ENCODE measurements around the gene GNB2. TPM values are rescaled to one million over a fixed set of nuclear protein-coding genes. Genes with fewer than 3 reads are reported as not detected.
A peak's percentile ranks its signal among the peaks of the same experiment; 100 is the strongest.

GNB2 gene
- total and polyA plus RNA-seq, 2 of the 13 experiments (the other 11 are each of a cell fraction or from before 2014, with no cell fraction given), result 48.3 to 67.1 TPM

- peaks cover 75% of the 10 kb centered on the region for H3K4me1 ChIP-seq (ENCODE audit: insufficient read depth, low read length)
- H3K79me2 ChIP-seq (ENCODE audit: insufficient read depth, low read length), result peaks cover 9% of the 10 kb centered on the region
- FAIRE-seq, result no peak
- H2AFZ ChIP-seq (ENCODE audit: low read length), result no peak overlapping the region
- intact Hi-C loops (cut with micrococcal nuclease; ENCODE audit: unreplicated experiment) (no loop called here), in situ Hi-C loops (cut with HindIII; ENCODE audit: extremely low pct_ligation_motif_present, low pct_unique_long_range_greater_than_20kb) (no loop called here)
- H3K27ac ChIP-seq (ENCODE audit: extremely low read length, insufficient read depth, low read length), result peak overlapping the region; percentile 72
- ChIA-PET POLR2A (interaction anchor here (0.6 to 5.9 kb wide), 3 partner anchors 14 to 587 kb away, joined by 3 to 59 read pairs (median 3); partner anchors contain the start of genes FBXO24, LRCH4 and POP7), CTCF (ENCODE audit: low intra/inter-chr PET ratio, low total read pairs) (no interaction called here)
- peak; percentile 35 for DNase-seq (ENCODE audit: low spot score)
- peak overlapping the region; percentile 79 to 84 (median 82) for H3K4me3 ChIP-seq (replicated peaks in 1 of 3; ENCODE audit: insufficient read depth in 1 of 3, low read depth in 2 of 3, low read length in 3 of 3)
- H3K9ac ChIP-seq (ENCODE audit: insufficient read depth, low read depth, low read length), result peak overlapping the region; percentile 63
- peak overlapping the region; percentile 92 for H3K4me2 ChIP-seq (ENCODE audit: low read depth, low read length)
- H3K27me3 ChIP-seq (ENCODE audit: control insufficient read depth in 1 of 2, insufficient read depth in 2 of 2, low read length in 2 of 2), result no peaks in the 10 kb centered on the region; a peak in 1 of 5 replicates
- no TSS peak for BruUV-seq (replicated peaks)
- ATAC-seq, result peak; percentile 79
- no peaks in the 10 kb centered on the region for H3K36me3 ChIP-seq (replicated peaks in 1 of 2; ENCODE audit: control insufficient read depth in 1 of 2, insufficient read depth in 2 of 2, low read length in 2 of 2)
- no peaks in the 10 kb centered on the region for H3K9me3 ChIP-seq (ENCODE audit: low read length)
- 2% methylated on average over 11 of the region's 56 CpGs for WGBS (ENCODE audit: low lambda C conversion rate)
- no peaks in the 10 kb centered on the region for H4K20me1 ChIP-seq (ENCODE audit: insufficient read depth, low read length)
- no peak for TF ChIP-seq ZNF879 (CRISPR knock-in tag; IDR thresholded peaks at IDR 0.05)
- TF ChIP-seq YEATS4 (CRISPR knock-in tag; IDR thresholded peaks at IDR 0.05; ENCODE audit: borderline replicate concordance), result peak; percentile 34; the same call in 1 of the 2 replicates
- TF ChIP-seq ZSCAN5A (CRISPR knock-in tag; IDR thresholded peaks at IDR 0.05; ENCODE audit: borderline replicate concordance), result no peak
- TF ChIP-seq ZNF646 (CRISPR knock-in tag; IDR thresholded peaks at IDR 0.05), result no peak
- peak; percentile 6; the same call in 1 of the 2 replicates for TF ChIP-seq SOX13 (IDR thresholded peaks at IDR 0.05)
- TF ChIP-seq SOX13 (CRISPR knock-in tag; conservative IDR thresholded peaks at IDR 0.05 in 1 of 2, IDR thresholded peaks at IDR 0.05 in 1 of 2), result 0 out of 4 replicates have a peak, but pooled peaks of 1 of the 2 experiments have one; percentile 16
- no peak for TF ChIP-seq HINFP (CRISPR knock-in tag; IDR thresholded peaks at IDR 0.05; ENCODE audit: low read depth)
- TF ChIP-seq HNRNPK (IDR thresholded peaks at IDR 0.05; ENCODE audit: low read depth, low read length, poor library complexity, severe bottlenecking), result no peak
- no peak for TF ChIP-seq SNAPC5 (CRISPR knock-in tag; IDR thresholded peaks at IDR 0.05; ENCODE audit: borderline replicate concordance)
- no peak for TF ChIP-seq ZNF235 (CRISPR knock-in tag; IDR thresholded peaks at IDR 0.05; ENCODE audit: borderline replicate concordance)
Observed at GRCh38 chr7:100720671-100721504, 47.3 kb downstream of the GNB2 start.
